GM18508 (cell line): ENCODE data around the gene CHAF1A.

Experiments used
- ATAC-seq: cut with Tn5 transposase; IDR thresholded peaks from one replicate; pipeline ENCODE4 v1.9.1; 2021; ENCODE audit warnings: moderate number of reproducible peaks; ENCODE audit not compliant: insufficient read depth, unreplicated experiment

The CHAF1A gene

GRCh38 chr19:4474514-4475022 lies 72.1 kb downstream of the CHAF1A start:
- no peak for ATAC-seq

GRCh38 chr19:4477034-4477801 lies 74.8 kb downstream of the CHAF1A start:
- no peak for ATAC-seq

GRCh38 chr19:4482721-4483364 lies 80.4 kb downstream of the CHAF1A start:
- no peak for ATAC-seq

GRCh38 chr19:4483385-4483784 lies 80.9 kb downstream of the CHAF1A start:
- ATAC-seq = no peak

- no peak for ATAC-seq
Measured at GRCh38 chr19:4487572-4487971, 85.1 kb downstream of the CHAF1A start.

- ATAC-seq = no peak
Measured at GRCh38 chr19:4488496-4488895, 86.1 kb downstream of the CHAF1A start.

GRCh38 chr19:4491446-4491845 lies 89.0 kb downstream of the CHAF1A start:
- no peak for ATAC-seq

GRCh38 chr19:4492337-4493103 lies 90.1 kb downstream of the CHAF1A start:
- ATAC-seq = no peak
